GM10266 (cell line): ENCODE measurements around the gene TRPM1.
A peak's percentile ranks its signal among the peaks of the same experiment; 100 is the strongest.

Experiments used
- DNase-seq: peaks from one replicate; pipeline ENCODE4 v3.0.0; 2012; ENCODE audit errors: extremely low spot score
- TF ChIP-seq, protein P1 (sequence below): IDR thresholded peaks from 2 replicates; pipeline ENCODE4 v1.5.1; 2012; ENCODE audit warnings: mild to moderate bottlenecking, low read depth; ENCODE audit not compliant: control insufficient read depth, insufficient read depth; ENCODE audit errors: missing control alignments

TRPM1 gene

DNA sequence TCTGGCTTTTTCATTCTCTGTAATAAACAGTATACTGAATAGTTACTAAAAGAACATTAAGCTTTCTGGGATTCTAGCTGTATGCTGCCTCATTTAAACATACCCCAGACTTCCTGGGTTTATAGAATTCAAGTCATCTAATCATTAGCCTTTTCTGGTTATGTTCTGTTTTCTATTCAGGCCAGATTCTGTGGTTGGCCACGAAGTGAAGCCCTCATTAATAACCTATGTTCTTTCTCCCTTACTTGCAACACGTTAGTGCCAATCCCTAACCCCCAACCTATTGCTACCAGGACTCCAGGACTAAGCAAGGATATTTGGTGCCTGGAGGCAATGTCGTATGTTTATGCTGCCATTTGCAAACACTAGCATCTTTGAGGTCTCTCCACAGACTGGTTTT is 81.5 kb downstream of the TRPM1 start:
- TF ChIP-seq, protein P1, sequence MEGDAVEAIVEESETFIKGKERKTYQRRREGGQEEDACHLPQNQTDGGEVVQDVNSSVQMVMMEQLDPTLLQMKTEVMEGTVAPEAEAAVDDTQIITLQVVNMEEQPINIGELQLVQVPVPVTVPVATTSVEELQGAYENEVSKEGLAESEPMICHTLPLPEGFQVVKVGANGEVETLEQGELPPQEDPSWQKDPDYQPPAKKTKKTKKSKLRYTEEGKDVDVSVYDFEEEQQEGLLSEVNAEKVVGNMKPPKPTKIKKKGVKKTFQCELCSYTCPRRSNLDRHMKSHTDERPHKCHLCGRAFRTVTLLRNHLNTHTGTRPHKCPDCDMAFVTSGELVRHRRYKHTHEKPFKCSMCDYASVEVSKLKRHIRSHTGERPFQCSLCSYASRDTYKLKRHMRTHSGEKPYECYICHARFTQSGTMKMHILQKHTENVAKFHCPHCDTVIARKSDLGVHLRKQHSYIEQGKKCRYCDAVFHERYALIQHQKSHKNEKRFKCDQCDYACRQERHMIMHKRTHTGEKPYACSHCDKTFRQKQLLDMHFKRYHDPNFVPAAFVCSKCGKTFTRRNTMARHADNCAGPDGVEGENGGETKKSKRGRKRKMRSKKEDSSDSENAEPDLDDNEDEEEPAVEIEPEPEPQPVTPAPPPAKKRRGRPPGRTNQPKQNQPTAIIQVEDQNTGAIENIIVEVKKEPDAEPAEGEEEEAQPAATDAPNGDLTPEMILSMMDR = no peak
- DNase-seq = no peak

DNA sequence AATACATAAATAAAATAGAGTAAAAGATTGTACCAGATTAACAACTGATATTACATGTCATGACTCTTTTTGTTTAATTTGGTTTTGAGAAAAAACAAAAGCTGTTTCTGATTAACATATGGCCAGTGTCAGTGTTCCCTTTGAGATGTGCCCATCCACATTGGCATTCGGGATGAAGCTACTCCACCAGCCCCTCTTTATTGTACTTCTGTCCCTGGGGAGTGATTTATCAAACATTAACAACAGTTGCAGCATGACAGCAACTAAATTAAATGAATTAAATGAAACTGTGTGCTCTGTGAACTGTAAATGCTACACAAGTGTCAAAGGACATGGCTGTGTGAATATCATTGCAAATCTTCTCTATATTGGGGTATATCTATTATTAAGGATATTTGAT is 84.2 kb downstream of the TRPM1 start:
- TF ChIP-seq, protein P1 = no peak
- DNase-seq = no peak

DNA sequence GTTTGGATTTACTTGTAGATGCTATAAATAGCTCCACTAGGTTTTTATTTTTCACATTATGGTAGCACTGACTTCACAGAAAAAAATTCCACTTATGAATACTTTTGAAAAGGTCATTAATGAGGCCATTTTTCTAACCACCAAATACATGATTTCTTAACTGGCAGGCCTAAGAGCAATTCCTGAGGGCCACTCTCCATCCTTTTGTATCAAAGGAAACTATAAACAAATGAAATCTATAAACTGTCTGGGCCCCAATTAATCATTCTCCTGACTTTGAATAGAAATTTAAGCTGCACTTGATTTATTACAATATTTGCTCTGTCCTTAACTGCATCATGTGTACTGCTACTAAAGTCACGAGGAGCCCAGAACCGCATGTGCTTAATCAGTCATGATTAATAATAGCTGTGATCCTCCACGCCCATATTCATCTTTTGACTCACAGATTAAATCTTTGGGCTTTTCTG is 85.0 kb downstream of the TRPM1 start:
- TF ChIP-seq, protein P1 = no peak
- no peak for DNase-seq

DNA sequence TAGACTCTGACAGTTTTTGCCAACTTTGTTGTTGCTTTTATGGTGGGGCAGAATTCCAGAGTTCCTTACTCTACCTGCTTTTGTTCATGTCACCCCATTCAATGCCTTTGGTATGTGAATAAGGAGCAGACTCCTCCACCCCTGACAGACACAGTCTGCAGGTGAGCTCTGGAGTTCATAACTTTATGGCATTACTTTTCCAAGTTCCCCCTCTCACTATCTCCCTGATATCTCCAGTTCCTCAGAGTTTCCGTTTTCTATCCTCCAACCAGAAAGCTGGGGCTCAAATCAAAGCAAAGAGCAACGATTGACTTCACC is 87.0 kb downstream of the TRPM1 start:
- TF ChIP-seq, protein P1 = no peak

DNA sequence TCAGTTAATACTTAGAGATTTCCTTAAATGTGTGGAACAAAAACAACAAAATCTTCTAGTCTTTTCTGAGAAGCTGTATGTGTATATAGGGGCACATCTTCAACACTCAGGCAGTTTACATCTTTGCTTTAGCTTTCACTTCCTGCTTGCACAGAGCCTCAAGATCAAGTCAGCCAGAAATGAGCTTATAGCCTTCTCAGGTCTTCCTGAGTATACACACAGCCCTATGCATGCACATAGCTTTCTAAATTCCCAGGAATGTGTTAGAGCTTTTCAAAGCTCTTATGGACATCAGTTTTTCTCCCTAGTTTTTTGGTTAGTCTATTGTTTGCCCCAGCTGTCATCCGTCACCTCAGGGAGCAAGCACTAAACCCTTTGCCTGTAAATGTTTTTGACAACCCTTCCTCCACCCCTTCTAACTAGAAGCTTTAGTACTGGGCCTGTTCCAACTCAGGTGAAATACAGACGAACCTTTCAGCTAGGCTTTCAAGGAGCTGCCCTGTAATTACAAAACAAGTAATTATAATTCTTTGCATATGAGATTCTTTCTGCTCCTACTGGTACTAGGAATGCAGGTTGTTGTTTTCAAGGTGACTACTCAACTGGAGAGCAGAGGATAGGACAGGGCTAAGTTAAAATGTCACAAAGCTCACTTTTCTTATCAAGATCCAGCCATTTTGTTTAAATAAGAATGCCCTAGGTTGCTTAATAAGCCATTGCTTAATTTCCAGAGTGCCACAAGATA is 87.5 kb downstream of the TRPM1 start:
- TF ChIP-seq, protein P1 = no peak
- peak; percentile 42 for DNase-seq

More for the DNA sequence above, 87.0 kb downstream of the TRPM1 start:
- DNase-seq = no peak

DNA sequence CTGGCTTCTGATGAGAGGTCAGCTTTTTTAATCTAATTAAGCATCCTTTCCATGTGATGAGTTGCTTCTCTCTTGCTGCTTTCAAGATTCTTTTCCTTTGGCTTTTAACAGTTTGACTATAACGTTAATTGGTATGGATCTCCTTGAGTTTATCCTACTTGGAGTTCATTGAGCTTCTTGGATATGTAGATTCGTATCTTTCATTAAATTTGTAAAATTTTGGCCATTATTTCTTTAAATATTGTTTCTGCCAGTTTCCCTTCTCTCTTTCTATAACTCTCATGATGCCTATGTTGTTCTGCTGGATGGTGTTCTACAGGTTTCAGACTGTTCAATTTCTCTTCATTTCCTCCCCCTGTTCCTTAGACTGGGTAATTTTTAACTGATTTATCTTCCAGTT is 89.1 kb downstream of the TRPM1 start:
- no peak for DNase-seq
- TF ChIP-seq, protein P1 = no peak

DNA sequence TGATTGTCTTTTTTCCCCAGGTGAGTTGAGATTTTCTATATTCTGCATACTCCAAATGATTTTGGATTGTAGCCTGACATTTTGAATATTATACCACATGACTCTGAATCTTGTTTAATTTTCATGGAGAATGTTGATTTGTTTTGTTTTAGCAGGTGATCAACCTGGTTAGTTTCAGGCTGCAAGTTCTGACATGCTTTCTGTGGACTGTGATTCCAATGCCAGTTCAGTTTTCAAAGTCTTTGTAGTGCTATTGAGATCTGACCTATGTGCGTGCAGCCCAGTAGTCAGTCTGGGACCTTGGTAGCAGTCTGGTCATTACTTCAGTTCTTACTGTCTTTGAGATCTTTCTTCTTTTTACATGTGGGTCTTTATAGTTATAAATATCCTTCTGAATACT is 91.5 kb downstream of the TRPM1 start:
- no peak for DNase-seq
- TF ChIP-seq, protein P1 = no peak
